ENCODE measurements around the gene IFFO2. TPM values are rescaled to one million over a fixed set of nuclear protein-coding genes. Genes with fewer than 3 reads are reported as not detected.

IFFO2 gene
- polyA plus RNA-seq, 1 of the 3 experiments (the other 2 are of a cell fraction) = 10.5 TPM

DNA sequence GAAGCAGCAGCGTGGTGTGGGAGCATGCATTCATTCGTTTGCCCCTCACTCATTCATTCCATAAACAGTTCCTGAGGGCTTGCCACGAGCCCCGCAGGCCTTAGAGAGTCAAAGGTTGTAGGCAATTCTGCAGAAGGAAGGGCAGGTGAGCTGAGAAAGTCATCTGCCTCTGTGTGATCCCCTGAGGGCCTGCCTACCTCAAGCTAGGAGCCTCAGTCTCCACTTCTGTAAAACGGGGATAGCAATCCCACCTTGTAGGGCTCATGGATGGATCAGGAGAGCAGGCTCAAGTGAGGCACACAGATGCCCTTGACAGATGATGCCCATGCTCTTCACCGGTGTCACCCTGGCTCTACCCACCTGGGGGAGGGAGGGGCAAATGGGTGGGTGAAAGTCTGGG, 27.5 kb downstream of the IFFO2 start:
- H3K27me3 ChIP-seq (ENCODE audit: insufficient read depth) = no peaks in the 10 kb centered on the region
- H3K9me2 ChIP-seq = no peaks in the 10 kb centered on the region
- no peak overlapping the region for H3K27ac ChIP-seq (ENCODE audit: low read depth in 2 of 2, low read length in 1 of 2)
- H3K9ac ChIP-seq = no peak overlapping the region
- H2AFZ ChIP-seq (ENCODE audit: low read depth) = no peak overlapping the region
- 88% methylated on average over 4 of the region's 6 CpGs for WGBS (ENCODE audit: low lambda C conversion rate)
- POLR2A ChIA-PET = interaction anchor here (0.5 kb wide), 1 partner anchor 89 kb away, joined by 3 read pairs; no protein-coding TSS in a partner anchor
- no peaks in the 10 kb centered on the region for H3F3A ChIP-seq (replicated peaks; ENCODE audit: insufficient read depth)
- no peaks in the 10 kb centered on the region for H3K9me3 ChIP-seq
- no peaks in the 10 kb centered on the region for H3K36me3 ChIP-seq (replicated peaks in 1 of 2; ENCODE audit: control insufficient read depth in 1 of 2, insufficient read depth in 2 of 2, low read length in 1 of 2)
- TF ChIP-seq, protein P1, sequence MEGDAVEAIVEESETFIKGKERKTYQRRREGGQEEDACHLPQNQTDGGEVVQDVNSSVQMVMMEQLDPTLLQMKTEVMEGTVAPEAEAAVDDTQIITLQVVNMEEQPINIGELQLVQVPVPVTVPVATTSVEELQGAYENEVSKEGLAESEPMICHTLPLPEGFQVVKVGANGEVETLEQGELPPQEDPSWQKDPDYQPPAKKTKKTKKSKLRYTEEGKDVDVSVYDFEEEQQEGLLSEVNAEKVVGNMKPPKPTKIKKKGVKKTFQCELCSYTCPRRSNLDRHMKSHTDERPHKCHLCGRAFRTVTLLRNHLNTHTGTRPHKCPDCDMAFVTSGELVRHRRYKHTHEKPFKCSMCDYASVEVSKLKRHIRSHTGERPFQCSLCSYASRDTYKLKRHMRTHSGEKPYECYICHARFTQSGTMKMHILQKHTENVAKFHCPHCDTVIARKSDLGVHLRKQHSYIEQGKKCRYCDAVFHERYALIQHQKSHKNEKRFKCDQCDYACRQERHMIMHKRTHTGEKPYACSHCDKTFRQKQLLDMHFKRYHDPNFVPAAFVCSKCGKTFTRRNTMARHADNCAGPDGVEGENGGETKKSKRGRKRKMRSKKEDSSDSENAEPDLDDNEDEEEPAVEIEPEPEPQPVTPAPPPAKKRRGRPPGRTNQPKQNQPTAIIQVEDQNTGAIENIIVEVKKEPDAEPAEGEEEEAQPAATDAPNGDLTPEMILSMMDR (IDR thresholded peaks at IDR 0.05) = no peak
- TF ChIP-seq NFIC (IDR thresholded peaks at IDR 0.05; ENCODE audit: borderline replicate concordance) (no peak), RAD21 (IDR thresholded peaks at IDR 0.05; ENCODE audit: low read length) (no peak), ELF1 (IDR thresholded peaks at IDR 0.05) (no peak), FOXM1 (IDR thresholded peaks at IDR 0.05; ENCODE audit: low read depth) (no peak), POLR2AphosphoS5 (IDR thresholded peaks at IDR 0.05; ENCODE audit: low read depth, low read length) (no peak), MXI1 (IDR thresholded peaks at IDR 0.05; ENCODE audit: low read depth, low read length) (no peak), RXRA (IDR thresholded peaks at IDR 0.05; ENCODE audit: borderline replicate concordance, low read depth) (no peak), FOSL2 (IDR thresholded peaks at IDR 0.05; ENCODE audit: borderline replicate concordance, low read depth) (no peak), FOXJ3 (CRISPR knock-in tag; IDR thresholded peaks at IDR 0.05) (no peak), EP300 (IDR thresholded peaks at IDR 0.05; ENCODE audit: borderline replicate concordance in 1 of 2, low read depth in 1 of 2, low read length in 1 of 2) (no peak), SIN3A (IDR thresholded peaks at IDR 0.05; ENCODE audit: borderline replicate concordance, low read depth, low read length) (no peak), YY1 (IDR thresholded peaks at IDR 0.05; ENCODE audit: low read depth) (no peak), RFX5 (IDR thresholded peaks at IDR 0.05; ENCODE audit: low read length) (no peak), GABPA (IDR thresholded peaks at IDR 0.05; ENCODE audit: low read depth) (no peak), NRF1 (IDR thresholded peaks at IDR 0.05; ENCODE audit: low read depth, low read length) (no peak)
- TF ChIP-seq, protein P2, sequence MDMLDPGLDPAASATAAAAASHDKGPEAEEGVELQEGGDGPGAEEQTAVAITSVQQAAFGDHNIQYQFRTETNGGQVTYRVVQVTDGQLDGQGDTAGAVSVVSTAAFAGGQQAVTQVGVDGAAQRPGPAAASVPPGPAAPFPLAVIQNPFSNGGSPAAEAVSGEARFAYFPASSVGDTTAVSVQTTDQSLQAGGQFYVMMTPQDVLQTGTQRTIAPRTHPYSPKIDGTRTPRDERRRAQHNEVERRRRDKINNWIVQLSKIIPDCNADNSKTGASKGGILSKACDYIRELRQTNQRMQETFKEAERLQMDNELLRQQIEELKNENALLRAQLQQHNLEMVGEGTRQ (IDR thresholded peaks at IDR 0.05; ENCODE audit: borderline replicate concordance, low read depth, low read length) = no peak
- TF ChIP-seq, protein P3, sequence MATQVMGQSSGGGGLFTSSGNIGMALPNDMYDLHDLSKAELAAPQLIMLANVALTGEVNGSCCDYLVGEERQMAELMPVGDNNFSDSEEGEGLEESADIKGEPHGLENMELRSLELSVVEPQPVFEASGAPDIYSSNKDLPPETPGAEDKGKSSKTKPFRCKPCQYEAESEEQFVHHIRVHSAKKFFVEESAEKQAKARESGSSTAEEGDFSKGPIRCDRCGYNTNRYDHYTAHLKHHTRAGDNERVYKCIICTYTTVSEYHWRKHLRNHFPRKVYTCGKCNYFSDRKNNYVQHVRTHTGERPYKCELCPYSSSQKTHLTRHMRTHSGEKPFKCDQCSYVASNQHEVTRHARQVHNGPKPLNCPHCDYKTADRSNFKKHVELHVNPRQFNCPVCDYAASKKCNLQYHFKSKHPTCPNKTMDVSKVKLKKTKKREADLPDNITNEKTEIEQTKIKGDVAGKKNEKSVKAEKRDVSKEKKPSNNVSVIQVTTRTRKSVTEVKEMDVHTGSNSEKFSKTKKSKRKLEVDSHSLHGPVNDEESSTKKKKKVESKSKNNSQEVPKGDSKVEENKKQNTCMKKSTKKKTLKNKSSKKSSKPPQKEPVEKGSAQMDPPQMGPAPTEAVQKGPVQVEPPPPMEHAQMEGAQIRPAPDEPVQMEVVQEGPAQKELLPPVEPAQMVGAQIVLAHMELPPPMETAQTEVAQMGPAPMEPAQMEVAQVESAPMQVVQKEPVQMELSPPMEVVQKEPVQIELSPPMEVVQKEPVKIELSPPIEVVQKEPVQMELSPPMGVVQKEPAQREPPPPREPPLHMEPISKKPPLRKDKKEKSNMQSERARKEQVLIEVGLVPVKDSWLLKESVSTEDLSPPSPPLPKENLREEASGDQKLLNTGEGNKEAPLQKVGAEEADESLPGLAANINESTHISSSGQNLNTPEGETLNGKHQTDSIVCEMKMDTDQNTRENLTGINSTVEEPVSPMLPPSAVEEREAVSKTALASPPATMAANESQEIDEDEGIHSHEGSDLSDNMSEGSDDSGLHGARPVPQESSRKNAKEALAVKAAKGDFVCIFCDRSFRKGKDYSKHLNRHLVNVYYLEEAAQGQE (IDR thresholded peaks at IDR 0.05; ENCODE audit: low read depth, low read length) = no peak
- TF ChIP-seq, protein P4, sequence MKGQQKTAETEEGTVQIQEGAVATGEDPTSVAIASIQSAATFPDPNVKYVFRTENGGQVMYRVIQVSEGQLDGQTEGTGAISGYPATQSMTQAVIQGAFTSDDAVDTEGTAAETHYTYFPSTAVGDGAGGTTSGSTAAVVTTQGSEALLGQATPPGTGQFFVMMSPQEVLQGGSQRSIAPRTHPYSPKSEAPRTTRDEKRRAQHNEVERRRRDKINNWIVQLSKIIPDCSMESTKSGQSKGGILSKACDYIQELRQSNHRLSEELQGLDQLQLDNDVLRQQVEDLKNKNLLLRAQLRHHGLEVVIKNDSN (IDR thresholded peaks at IDR 0.05; ENCODE audit: borderline replicate concordance, low read depth) = no peak
- H3K4me3 ChIP-seq (ENCODE audit: low read depth in 2 of 2, low read length in 1 of 2) = no peak overlapping the region
- CTCF ChIA-PET = interaction anchor here (2.2 to 2.7 kb wide), 2 partner anchors 16 to 22 kb away, joined by 8 to 18 read pairs; no protein-coding TSS in a partner anchor
- no peaks in the 10 kb centered on the region for H4K20me1 ChIP-seq (ENCODE audit: insufficient read depth)
- H3K4me2 ChIP-seq = no peak overlapping the region
- DNase-seq = no peak
- H3K79me2 ChIP-seq (ENCODE audit: insufficient read depth) = peaks cover 66% of the 10 kb centered on the region
- peaks cover 22 to 26% of the 10 kb centered on the region in 2 experiments; a peak in 3 of 4 replicates for H3K4me1 ChIP-seq (ENCODE audit: control insufficient read depth in 1 of 2, insufficient read depth in 2 of 2, low read depth in 1 of 2, low read length in 1 of 2)

Data from SK-N-SH (cell line).